ENCODE data around the gene CLDN3. TPM values are rescaled to one million over a fixed set of nuclear protein-coding genes. Genes with fewer than 3 reads are reported as not detected.

Gene CLDN3
- total RNA-seq, 3 donors from 2014 or later (not counting 1 experiment from before 2014, with no cell fraction given) = not detected

DNA sequence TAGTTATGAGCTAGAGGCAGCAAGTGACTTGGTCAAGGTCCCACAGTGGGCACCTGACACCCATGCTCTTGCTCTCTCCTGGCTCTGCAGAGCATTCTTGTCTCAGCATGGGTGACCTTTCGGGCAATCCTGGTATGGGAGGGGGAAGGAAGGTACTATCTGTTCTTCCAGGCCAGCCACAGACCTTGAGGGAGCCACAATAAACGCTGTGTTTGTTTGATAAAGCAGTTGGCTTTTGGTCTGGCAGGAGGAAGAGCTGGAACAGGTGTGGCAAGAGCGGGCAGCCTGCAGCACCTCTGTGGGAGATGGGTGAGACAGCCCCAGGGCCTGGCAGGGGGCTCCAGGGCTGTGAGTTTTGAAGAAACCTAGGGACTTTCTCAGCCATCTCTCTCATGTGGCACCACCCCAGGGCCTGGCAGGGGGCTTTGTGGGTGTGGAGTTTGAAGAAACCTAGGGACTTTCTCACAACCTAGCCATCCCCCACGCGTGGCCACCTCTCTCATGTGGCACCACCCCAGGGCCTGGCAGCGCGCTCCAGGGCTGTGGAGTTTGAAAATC is 11.4 kb downstream of the CLDN3 start:
- Histone ChIP-seq H3K9me3 (ENCODE audit: control insufficient read depth, insufficient read depth, low read length) (no peaks in the 10 kb centered on the region), H3K27me3 (ENCODE audit: control insufficient read depth, insufficient read depth, low read length) (no peaks in the 10 kb centered on the region), H3K36me3 (ENCODE audit: control insufficient read depth, insufficient read depth, low read length) (no peaks in the 10 kb centered on the region), H3K27ac (ENCODE audit: low read length) (no peak overlapping the region), H3K4me3 (ENCODE audit: low read length) (no peak overlapping the region), H3K4me1 (ENCODE audit: control insufficient read depth, insufficient read depth, low read length) (no peaks in the 10 kb centered on the region)
- TF ChIP-seq, protein P1, sequence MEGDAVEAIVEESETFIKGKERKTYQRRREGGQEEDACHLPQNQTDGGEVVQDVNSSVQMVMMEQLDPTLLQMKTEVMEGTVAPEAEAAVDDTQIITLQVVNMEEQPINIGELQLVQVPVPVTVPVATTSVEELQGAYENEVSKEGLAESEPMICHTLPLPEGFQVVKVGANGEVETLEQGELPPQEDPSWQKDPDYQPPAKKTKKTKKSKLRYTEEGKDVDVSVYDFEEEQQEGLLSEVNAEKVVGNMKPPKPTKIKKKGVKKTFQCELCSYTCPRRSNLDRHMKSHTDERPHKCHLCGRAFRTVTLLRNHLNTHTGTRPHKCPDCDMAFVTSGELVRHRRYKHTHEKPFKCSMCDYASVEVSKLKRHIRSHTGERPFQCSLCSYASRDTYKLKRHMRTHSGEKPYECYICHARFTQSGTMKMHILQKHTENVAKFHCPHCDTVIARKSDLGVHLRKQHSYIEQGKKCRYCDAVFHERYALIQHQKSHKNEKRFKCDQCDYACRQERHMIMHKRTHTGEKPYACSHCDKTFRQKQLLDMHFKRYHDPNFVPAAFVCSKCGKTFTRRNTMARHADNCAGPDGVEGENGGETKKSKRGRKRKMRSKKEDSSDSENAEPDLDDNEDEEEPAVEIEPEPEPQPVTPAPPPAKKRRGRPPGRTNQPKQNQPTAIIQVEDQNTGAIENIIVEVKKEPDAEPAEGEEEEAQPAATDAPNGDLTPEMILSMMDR (IDR thresholded peaks at IDR 0.05) = no peak
- ATAC-seq (no peak), DNase-seq (no peak)
- Mint-ChIP-seq H3K4me3 (no peak overlapping the region), H3K4me1 (no peaks in the 10 kb centered on the region), H3K27ac (no peak overlapping the region), H3K9me3 (no peaks in the 10 kb centered on the region), H3K27me3 (ENCODE audit: low read depth in 2 of 2) (peaks cover 0 to 7% of the 10 kb centered on the region in 2 donors), H3K36me3 (no peaks in the 10 kb centered on the region)
- intact Hi-C loops (cut with micrococcal nuclease) = no loop called here
- WGBS (ENCODE audit: insufficient coverage) = 61% methylated on average over 7 of the region's 7 CpGs

DNA sequence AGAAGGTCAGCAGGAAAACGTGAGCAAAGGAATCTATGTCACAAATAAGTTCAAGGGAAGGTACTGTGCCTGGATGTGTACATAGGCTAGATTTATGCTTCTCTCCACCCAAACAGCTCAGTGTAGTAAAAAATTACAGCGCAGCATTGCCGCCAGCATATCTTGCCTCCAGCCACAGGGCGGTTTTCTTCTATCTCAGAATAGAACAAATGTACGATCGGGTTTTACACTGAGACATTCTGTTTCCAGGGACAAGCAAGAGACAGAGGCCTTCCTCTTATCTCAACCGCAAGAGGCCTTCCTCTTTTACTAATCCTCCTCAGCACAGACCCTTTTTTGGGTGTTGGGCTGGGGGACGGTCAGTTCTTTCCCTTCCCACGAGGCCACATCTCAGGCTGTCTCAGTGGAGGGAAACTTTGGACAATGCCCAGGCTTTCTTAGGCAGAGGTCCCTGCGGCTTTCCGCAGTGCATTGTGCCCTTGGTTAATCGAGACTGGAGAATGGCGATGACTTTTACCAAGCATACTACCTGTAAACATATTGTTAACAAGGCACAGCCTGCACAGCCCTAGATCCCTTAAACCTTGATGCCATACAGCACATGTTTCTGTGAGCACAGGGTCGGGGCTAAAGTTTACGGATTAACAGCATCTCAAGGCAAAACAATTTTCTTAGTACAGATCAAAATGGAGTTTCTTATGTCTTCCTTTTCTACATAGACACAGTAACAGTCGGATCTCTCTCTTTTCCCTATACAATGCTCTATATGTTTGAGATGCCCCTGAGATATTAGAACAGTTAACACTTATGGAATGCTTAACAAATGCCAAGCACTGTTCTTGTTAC is 19.9 kb downstream of the CLDN3 start:
- TF ChIP-seq, protein P1 (IDR thresholded peaks at IDR 0.05) = no peak
- no peaks in the 10 kb centered on the region for H3K9me3 ChIP-seq (ENCODE audit: control insufficient read depth, insufficient read depth, low read length)
- H3K27ac Mint-ChIP-seq = no peak overlapping the region
- H3K4me1 Mint-ChIP-seq = no peaks in the 10 kb centered on the region
- H3K4me3 ChIP-seq (ENCODE audit: low read length) = no peak overlapping the region
- WGBS (ENCODE audit: insufficient coverage) = 57% methylated on average over 15 of the region's 16 CpGs
- no peaks in the 10 kb centered on the region for H3K36me3 Mint-ChIP-seq
- no peak for ATAC-seq
- intact Hi-C loops (cut with micrococcal nuclease) = no loop called here
- no peaks in the 10 kb centered on the region for H3K9me3 Mint-ChIP-seq
- no peak overlapping the region for H3K27ac ChIP-seq (ENCODE audit: low read length)
- H3K27me3 Mint-ChIP-seq (ENCODE audit: low read depth in 2 of 2) = peaks cover 0 to 7% of the 10 kb centered on the region in 2 donors
- H3K4me1 ChIP-seq (ENCODE audit: control insufficient read depth, insufficient read depth, low read length) = no peaks in the 10 kb centered on the region
- no peak overlapping the region for H3K4me3 Mint-ChIP-seq
- H3K27me3 ChIP-seq (ENCODE audit: control insufficient read depth, insufficient read depth, low read length) = no peaks in the 10 kb centered on the region
- no peaks in the 10 kb centered on the region for H3K36me3 ChIP-seq (ENCODE audit: control insufficient read depth, insufficient read depth, low read length)
- no peak for DNase-seq

DNA sequence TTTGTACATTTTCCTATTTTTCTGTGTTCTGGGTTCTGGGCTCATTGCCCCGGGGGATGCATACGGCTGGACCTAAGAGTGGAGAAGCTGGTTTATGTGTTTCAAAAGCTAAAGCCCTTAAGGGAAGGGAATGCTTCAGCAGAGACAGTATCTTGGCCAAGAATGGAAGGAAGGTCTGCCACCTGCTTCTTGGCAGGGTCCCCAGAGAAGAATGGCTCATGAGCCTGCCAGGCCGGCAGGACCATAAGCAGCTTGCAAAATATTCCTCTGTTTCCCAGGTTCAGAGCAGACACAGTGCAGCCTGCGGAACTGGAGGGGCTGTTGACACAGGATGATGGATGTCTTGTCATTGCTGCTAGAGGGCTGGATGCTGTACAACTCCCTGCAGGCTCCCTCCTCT is 23.7 kb downstream of the CLDN3 start:
- H3K27ac ChIP-seq (ENCODE audit: low read length) = no peak overlapping the region
- no peaks in the 10 kb centered on the region for H3K4me1 ChIP-seq (ENCODE audit: control insufficient read depth, insufficient read depth, low read length)
- Mint-ChIP-seq H3K27me3 (ENCODE audit: low read depth in 2 of 2) (peaks cover 0 to 7% of the 10 kb centered on the region in 2 donors), H3K4me3 (no peak overlapping the region), H3K9me3 (no peaks in the 10 kb centered on the region), H3K36me3 (no peaks in the 10 kb centered on the region), H3K4me1 (no peaks in the 10 kb centered on the region), H3K27ac (no peak overlapping the region)
- no peaks in the 10 kb centered on the region for H3K36me3 ChIP-seq (ENCODE audit: control insufficient read depth, insufficient read depth, low read length)
- 94% methylated on average over 4 of the region's 4 CpGs for WGBS (ENCODE audit: insufficient coverage)
- no peaks in the 10 kb centered on the region for H3K9me3 ChIP-seq (ENCODE audit: control insufficient read depth, insufficient read depth, low read length)
- no peak overlapping the region for H3K4me3 ChIP-seq (ENCODE audit: low read length)
- TF ChIP-seq, protein P1 (IDR thresholded peaks at IDR 0.05) = no peak
- no peak for ATAC-seq
- DNase-seq = no peak
- intact Hi-C loops (cut with micrococcal nuclease) = no loop called here
- H3K27me3 ChIP-seq (ENCODE audit: control insufficient read depth, insufficient read depth, low read length) = no peaks in the 10 kb centered on the region
